Stimulated activated CD4-positive, alpha-beta T cell treated with anti-CD3 and anti-CD28 coated beads, Interleukin-12 subunit alpha, Interleukin-12 subunit beta, amount 100 ng/mL, for 4 hours (primary cell): ENCODE results near the gene TRIP12.
"Not testable (repeated sequence)": the region's sequence is repeated elsewhere in the genome, so short reads cannot be mapped to it uniquely, and the experiment has no call there.

ENCODE experiments used
- DNase-seq: peaks from one replicate; pipeline ENCODE4 v3.0.0-alpha.2; 2020

Gene TRIP12

GRCh38 chr2:229921892-229922448, at the start of gene TRIP12:
TSS of gene TRIP12 (minus strand) at chr2:229922009. CDS start at chr2:229880079, 41,930 bp downstream.
- peak; percentile 81 for DNase-seq

GRCh38 chr2:229971298-229971790, 49.5 kb upstream of the TRIP12 start:
- DNase-seq: no peak

- DNase-seq: no peak
Observed at GRCh38 chr2:229970406-229970805, 48.6 kb upstream of the TRIP12 start.

GRCh38 chr2:229969921-229970320, 48.1 kb upstream of the TRIP12 start:
- no peak for DNase-seq

DNA sequence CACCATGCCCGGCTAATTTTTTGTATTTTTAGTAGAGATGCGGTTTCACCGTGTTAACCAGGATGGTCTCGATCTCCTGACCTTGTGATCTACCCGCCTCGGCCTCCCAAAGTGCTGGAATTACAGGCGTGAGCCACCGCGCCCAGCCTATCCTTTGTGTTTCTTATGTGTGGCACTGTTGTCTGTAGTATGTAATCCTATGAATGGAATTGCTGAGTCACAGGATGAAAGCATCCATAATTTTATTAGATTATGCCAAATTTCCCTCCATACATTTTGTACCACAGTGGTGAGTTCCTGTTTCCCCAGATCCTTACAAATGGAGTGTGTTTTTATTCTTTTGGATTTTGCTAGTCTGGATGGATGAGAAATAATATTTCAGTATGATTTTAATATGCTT, 41.8 kb upstream of the TRIP12 start:
- DNase-seq: not testable (repeated sequence)

DNA sequence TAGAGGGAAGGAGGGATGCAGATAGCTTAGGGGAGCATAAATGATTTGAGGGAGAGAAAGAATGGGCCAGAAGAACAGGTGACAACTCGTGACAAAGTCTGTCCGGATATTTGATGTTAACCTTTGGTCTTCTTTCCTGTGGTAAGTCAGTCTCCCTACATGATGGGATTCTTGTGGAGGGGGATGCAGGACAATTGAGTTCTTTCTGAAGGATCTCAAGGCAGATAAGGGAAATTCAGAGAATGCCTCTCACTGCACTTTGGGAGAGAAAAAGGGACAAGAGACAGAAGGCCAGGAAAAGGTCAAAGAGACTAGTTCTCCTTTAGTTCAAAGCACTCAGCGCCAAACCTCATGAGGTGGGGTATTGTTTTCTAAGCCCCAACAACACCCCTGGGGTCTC, 34.7 kb upstream of the TRIP12 start:
- no peak for DNase-seq

- no peak for DNase-seq
Observed at GRCh38 chr2:229955663-229956062, 33.9 kb upstream of the TRIP12 start.

GRCh38 chr2:229952256-229952835, 30.5 kb upstream of the TRIP12 start:
- DNase-seq: no peak

DNA sequence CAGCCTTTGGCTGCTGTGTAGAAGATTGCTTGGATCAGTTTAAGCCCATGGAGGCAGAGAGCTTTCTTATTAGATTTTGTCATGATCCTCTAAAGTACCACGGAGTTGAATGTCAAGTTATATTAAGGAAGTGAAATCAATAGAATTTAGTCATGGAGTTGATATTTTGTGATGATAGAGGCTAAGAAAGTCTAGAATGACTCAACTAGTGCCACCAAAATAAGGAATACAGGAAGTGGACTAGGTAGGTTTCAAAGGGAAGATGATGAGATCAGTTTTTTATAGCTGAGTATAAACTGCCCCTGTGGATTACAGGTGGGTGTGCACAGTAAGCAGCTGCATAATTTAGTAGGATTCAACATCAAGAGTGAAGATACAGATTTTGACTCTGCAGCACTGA, 25.7 kb upstream of the TRIP12 start:
- no peak for DNase-seq

GRCh38 chr2:229945975-229946374, 24.2 kb upstream of the TRIP12 start:
- no peak for DNase-seq

- no peak for DNase-seq
Observed at GRCh38 chr2:229943770-229944449, 22.1 kb upstream of the TRIP12 start.

- no peak for DNase-seq
Observed at GRCh38 chr2:229943171-229943570, 21.4 kb upstream of the TRIP12 start.

DNA sequence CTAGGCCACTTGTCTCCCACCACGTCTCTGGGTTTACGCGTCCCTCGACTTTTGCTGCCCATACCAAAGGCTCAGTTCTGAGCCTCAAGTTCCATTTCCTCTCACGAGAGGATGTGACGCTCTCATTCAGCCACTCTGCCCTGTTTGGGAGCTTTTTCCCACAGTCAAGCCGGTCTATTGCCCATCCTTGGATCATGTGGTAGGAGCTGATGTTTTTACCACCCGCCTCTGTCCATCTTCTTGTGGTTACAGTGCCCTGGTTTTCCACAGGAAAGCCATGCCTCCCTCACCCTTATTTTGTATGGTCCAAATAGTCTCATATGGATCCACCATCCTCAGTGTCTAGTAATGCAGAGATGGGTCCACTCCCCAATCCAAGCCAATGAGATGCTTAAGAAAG, 20.9 kb upstream of the TRIP12 start:
- DNase-seq: no peak

DNA sequence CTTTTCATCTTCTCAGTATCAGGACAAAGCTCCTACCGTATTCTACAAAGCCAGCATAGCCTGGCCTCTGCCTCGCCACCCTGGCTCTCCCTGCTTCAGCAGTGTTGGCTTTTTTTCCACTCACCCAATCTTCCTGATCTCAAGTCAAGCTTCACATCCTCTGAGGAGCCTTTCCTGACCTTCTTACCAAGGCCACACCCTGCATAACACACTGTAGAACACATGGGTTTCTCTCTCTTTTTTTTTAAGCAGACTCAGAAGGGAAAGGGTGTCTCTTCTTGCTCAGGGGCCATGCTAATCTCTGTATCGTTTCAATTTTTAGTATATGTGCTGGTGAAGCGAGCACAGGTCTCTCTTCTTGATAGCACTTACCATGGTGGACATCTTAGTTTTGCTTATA, 15.7 kb upstream of the TRIP12 start:
- no peak for DNase-seq

DNA sequence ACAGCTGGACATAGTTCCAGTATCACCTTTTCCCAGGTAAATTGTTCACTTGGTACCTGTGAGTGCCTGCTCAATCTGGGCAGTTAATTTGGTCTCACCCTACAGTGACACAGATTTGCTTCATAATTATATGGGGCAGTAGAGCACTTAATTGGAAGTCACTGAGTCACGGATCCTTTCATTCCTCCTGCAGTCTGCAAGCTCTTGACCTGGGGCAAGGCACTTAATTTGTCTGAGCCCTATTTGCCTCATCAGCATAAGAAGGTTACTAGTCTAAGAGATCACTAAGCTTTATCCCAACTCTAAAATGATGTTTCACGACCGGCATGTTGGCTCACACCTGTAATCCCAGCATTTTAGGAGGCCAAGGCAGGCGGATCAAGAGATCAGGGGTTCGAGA, 9.4 kb upstream of the TRIP12 start:
- DNase-seq: no peak

DNA sequence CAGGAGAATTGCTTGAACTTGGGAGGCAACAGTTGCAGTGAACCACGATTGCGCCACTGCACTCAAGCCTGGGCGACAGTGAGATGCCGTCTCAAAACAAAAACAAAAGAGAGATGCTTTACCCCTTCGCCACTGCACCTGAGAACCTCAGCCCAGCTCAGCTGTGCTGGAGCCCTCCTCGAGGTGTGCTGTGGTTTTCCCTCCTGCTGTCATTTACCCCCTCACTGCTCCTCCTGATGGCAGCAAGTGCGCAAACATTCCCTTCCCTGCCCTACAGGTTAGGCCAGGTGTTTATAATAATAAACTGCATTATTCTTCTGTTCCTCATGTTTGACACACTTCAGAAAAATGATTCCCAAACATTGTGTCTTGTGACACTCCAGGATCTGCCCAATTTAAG, 8.8 kb upstream of the TRIP12 start:
- no peak for DNase-seq

DNA sequence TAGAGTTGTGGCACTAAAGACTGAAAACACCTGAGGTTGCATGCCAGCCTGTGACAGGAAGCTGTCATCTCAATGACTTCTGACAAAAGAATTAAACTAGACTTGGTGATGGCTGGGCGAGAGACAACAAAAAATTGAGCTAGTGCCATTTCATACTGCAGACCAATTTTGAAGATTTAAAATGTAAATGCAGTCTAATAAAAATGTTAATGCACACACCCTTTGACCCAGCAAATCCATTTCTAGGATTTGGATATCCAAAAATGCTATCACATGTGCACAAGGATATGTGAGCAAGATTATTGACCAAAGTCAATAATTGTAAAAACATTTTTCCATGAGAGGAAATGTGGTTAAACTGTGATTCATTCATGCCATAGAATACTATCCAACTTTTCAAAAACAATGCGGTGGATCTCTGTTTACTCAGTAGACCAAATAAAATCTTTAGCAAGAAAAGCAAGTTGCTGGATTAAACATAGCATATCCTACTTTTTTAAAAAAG, 6.1 kb upstream of the TRIP12 start:
- no peak for DNase-seq

GRCh38 chr2:229925201-229925600, 3.4 kb upstream of the TRIP12 start:
- no peak for DNase-seq

GRCh38 chr2:229924541-229924940, 2.7 kb upstream of the TRIP12 start:
- not testable (repeated sequence) for DNase-seq

GRCh38 chr2:229922449-229923386, 909 bp upstream of the TRIP12 start, which contains the start of gene FBXO36:
TSS of gene FBXO36 (plus strand) at chr2:229922503. CDS start at chr2:229922514, 11 bp downstream.
- peak; percentile 88 for DNase-seq

DNA sequence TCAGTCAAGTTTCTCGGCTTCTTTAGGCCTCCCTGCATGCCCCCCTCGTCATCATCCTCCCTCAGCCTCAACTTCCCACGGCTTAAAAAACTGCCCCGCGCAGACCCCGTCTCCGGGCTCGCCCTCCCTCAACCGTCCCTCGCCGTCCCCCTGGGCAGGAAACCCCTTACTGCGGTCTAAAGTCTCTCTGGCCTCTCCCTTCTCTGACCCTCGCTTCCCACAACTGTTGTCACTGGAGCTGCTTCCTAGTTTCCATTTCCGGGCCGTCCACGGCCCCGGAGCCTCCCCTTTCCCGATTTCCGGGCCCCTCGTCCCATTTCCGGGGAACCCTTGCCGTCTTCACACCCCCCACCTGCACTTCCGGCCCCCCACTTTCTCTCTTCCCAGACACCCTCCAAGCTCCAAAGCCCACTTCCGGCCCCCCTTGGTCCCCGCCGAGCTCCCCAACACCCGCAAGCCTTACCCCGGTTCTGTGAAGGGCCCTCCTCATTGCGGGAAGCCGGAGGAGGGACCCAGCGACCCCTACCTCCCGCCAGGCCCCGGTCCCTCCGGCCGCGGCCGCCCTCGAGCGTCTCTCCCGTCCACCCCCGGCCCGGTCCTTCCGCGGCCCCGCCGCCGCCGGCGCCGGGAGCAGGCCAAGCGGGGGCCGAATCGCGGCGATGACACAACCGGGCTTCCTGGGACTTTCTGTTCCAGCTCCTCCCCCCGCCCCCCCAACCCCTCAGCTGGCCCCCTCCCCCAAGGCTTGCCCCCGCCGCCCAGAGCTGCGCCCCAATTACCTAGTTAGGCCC, 513 bp downstream of the TRIP12 start:
- DNase-seq: peak; percentile 52
